DMS114 treated with DMSO at 0.1 percent for 48 hours (cell line): Measurements from ENCODE around the gene RASGRP4.
"Not testable (repeated sequence)": the region's sequence is repeated elsewhere in the genome, so short reads cannot be mapped to it uniquely, and the experiment has no call there.

Source experiments
- DNase-seq: peaks from one replicate; lab custom pipeline; 2025; ENCODE audit not compliant: unreplicated experiment; lab: John Stamatoyannopoulos, UW

Gene RASGRP4

DNA sequence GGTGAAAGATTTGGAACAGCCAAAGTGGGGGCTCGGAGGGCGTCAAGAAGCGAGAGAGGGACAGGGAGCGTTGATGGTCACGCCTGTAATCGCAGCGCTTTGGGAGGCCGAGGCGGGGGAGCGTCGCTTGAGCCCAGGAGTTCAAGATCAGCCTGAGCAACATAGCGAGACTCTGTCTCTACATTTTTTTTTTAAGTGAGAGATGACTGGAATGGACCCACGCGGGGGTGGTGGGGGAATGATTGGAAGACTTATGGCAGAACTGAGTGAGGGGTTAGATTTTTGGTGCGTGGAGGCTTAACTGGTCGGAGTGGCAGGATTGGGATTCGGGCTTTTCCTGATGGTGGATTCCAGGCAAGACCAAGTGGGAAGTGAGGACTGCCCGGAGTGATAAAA is 50.9 kb downstream of the RASGRP4 start:
- DNase-seq, result no peak

DNA sequence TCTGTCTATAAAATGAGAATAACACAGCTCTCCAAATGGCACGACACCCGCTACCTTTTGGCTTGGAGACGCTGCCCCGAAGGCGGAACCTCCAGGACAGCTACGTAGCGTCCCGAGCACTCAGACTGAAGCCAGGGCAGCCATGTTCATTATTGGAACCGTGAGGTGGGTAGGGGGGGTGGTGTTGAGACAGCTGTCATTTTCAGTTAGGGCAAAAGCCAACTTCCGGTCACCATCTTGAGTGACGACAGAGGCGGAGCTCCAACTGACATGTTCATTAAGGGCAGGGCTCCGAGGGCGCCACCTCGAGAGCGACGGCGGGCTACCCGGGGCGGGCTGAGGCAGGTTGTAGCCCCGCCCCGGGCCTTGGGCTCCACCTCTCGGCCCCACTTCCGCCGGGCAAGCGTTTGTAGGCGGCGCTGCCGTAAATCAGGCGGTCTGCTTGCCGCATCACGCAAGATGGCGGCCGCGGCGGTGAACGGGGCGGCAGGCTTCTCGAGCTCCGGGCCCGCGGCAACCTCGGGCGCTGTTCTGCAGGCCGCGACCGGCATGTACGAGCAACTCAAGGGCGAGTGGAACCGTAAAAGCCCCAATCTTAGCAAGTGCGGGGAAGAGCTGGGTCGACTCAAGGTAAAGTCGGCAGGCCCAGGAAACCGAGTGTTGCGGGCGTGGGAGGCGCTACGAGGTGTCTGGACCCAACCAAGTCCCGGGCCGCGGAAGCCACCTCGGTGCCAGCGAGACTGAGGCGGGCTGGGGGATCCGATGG is 51.5 kb downstream of the RASGRP4 start, which contains the start of gene PSMD8:
Gene PSMD8, plus strand, starts transcription at position 240 of the 766 bp plus-strand sequence. Its CDS starts 31 bp downstream, at position 271.
- DNase-seq, result peak; percentile 98

DNA sequence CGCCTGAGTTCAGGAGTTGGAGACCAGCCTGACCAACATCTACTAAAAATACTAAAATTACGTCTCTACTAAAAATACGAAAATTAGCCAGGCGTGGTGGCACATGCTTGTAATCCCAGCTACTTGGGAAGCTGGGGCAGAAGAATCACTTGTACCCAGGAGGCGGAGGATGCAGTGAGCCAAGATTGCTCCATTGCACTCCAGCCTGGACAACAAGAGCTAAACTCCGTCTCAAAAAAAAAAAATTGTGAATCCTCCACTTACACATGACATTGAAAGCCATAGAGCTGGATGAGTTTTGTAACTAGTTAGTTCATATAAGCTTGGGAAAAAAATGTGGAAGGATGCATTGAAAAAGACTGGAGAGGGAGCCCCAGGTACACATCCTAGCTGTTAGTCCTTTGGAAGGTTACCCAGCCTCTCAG is 52.1 kb downstream of the RASGRP4 start:
- no peak for DNase-seq

DNA sequence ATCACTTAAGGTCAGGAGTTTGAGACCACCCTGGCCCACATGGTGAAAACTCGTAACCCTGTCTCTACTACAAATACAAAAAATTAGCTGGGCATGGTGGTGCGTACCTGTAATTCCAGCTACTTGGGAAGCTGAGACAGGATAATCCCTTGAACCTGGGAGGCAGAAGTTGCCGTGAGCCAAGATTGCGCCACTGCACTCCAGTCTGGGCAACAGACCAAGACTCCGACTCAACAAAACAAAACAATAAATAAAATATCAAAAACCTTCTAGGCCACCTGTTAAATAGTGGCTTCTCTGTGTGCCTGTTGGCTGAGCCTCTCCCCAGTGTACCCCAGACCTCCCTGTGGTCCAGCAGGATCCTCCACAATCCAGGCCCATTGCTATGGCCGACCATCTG is 54.9 kb downstream of the RASGRP4 start:
- DNase-seq, result no peak

DNA sequence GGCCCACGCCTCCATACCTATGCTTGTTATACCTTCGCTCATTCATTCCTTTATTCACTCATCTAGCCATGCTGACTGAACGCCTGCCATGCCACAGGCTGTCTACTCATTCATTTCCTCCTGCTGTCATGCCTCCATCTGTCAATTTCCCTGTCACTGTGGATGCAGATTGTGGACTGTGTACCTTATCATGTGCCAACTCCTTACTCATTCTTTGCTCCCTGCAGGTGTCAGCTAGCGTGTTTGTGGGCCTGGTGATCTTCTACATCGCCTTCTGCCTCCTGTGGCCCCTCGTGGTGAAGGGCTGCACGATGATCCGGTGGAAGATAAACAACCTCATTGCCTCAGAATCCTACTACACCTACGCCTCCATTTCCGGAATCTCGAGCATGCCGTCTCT is 55.7 kb downstream of the RASGRP4 start:
- no peak for DNase-seq

DNA sequence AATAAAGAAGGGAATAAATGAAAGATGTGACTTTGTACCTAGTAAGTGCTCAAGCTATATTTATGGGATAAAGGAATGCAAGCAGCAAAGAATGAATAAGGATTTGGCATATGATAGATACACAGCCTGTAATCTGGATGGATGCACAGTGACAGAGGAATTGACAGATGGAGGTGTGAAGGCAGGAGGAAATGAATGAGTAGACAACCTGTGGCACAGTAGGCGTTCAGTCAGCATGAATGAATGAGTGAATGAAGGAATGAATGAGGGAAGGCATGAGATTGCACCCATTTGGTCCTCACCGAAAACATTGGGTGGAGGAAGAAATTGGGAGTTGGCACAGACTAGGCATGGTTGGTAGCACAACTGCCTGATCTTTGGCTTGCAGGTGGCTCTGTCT is 56.4 kb downstream of the RASGRP4 start:
- DNase-seq, result no peak

DNA sequence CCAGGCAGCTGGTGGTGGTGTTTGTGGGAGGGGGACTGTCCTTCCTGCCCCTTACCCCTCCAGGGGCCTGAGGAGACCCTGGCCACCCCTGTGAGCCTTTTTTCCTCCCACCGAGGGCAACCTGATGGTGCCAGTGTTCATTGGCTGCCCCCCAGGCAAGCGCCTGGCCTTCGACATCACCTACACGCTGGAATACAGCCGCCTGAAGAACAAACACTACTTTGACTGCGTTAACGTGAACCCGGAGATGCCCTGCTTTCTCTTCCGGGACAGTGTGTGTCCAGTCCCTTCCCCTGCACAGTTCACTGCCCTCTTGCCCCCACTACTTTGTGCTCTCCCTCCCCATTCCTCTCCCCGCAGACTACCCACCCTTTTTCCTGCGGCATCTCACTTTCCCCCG is 59.0 kb downstream of the RASGRP4 start:
- no peak for DNase-seq

DNA sequence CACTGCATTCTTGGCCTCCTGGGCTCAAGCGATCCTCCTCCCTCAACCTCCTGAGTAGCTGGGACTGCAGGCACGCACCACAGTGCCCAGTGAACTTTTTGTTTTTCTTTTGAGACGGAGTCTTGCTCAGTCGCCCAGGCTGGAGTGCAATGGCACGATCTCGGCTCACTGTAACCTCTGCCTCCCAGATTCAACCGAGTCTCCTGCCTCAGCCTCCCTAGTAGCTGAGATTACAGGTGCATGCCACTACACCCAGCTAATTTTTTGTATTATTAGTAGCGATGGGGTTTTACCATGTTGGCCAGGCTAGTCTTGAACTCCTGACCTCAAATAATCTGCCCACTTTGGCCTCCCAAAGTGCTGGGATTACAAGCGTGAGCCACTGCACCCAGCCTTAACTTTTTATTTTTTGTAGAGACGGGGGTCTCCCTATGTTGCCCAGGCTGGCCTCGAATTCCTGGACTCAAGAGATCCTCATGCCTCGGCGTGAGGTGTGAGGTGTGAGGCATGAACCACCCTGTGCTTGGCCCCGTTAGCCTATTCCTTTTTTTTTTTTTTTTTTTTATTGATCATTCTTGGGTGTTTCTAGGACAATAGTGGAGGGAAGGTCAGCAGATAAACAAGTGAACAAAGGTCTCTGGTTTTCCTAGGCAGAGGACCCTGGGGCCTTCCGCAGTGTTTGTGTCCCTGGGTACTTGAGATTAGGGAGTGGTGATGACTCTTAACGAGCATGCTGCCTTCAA is 62.9 kb downstream of the RASGRP4 start:
- DNase-seq, result not testable (repeated sequence)

DNA sequence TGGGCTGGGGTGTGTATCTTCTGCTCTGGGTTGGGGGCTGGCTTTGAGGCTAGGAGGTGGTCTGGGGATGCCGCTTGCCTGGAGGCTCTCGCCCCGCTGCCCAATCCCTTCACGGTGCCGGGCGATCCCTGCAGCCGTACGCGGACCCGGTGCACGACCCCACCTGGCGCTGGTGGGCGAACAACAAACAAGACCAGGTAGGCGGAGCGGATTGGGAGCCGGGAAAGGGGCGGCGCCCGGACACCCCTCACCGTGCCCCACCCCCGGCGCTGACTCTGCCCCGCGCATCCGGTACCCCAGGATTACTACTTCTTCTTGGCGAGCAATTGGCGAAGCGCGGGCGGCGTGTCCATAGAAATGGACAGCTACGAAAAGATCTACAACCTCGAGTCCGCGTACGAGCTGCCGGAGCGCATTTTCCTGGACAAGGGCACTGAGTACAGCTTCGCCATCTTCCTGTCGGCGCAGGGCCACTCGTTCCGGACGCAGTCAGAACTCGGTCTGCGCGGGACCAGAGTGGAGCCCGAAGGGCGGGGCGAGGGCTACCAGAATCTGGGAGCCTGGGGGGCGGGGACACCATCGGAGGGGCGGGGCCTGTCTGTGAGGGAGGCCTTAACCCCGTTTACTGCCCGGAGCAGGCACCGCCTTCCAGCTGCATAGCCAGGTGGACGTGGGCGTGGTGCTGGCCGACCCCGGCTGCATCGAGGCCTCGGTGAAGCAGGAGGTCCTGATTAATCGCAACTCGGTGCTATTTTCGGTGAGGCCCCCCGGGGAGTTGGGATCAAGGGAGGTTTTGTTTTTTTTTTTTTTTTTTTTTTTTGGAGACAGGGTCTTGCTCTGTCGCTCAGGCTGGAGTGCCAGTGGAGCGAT is 63.7 kb downstream of the RASGRP4 start:
- peak; percentile 85 for DNase-seq

DNA sequence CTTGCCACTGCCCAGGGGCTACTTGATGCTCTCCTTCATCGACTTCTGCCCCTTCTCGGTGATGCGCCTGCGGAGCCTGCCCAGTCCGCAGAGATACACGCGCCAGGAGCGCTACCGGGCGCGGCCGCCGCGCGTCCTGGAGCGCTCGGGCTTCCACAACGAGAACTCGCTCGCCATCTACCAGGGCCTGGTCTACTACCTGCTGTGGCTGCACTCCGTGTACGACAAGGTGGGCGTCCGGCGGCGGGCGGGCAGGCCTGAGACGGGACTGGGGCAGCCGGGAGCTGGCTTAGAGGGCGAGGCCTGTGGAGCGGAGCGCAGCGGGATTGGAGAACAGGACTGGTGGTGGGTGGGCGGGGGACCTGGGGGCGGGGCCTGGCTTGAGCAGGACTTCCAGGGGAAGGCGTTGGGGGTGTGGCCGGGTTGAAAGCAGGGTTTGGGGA is 64.4 kb downstream of the RASGRP4 start:
- DNase-seq, result peak; percentile 88

DNA sequence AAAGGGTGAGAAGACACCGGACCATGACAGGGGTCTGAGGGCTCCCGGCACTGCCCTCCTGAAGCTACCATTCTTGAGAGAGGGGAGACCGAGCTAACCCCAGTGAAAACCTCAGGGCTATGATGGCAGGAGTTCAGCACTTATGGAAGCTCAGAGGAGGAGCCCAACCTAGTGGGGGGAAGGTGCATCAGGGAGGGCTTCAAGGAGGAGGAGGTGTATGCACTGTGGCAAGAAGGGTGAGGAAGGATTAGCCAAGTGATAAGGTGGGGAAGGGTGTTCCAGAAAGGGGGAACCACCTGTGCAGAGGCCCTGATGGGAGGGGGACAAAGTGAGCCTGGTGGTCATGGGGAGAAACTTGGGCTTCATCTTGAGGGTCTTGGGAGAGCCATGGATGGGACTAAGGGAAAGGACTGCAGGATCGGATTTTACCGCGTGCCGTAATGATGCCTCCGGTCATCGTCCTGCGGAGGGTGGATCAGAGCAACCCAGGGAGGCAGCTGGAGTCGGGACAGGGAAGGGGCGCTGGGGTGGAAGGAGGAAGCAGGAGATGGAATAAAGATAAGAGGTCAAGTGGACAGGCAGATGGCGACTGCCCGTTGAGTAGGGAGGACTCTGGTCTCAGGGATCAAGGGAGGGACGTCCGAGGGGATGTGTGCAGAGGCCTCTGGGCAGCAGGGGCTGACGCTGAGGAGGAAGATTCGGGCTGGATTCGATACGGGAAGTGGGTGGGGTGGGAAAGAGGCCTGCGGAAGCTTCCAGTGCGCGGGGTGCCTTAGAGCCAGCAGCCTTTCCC is 65.0 kb downstream of the RASGRP4 start:
- no peak for DNase-seq

DNA sequence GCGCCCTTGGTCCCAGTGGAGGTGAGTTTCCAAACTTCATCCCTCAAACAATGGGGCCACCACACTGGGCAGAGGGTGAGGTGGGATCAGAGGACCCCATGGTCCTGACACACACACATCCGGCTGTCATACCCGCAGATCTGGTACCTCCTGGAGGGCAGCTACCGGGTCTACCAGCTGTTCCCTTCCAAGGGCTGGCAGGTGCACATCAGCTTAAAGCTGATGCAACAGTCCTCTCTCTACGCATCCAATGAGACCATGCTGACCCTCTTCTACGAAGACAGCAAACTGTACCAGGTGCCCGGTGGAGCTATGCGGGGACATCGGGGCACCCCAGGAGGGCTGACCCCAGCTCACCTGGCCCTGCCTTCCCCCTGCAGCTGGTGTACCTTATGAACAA is 65.7 kb downstream of the RASGRP4 start:
- DNase-seq, result no peak

DNA sequence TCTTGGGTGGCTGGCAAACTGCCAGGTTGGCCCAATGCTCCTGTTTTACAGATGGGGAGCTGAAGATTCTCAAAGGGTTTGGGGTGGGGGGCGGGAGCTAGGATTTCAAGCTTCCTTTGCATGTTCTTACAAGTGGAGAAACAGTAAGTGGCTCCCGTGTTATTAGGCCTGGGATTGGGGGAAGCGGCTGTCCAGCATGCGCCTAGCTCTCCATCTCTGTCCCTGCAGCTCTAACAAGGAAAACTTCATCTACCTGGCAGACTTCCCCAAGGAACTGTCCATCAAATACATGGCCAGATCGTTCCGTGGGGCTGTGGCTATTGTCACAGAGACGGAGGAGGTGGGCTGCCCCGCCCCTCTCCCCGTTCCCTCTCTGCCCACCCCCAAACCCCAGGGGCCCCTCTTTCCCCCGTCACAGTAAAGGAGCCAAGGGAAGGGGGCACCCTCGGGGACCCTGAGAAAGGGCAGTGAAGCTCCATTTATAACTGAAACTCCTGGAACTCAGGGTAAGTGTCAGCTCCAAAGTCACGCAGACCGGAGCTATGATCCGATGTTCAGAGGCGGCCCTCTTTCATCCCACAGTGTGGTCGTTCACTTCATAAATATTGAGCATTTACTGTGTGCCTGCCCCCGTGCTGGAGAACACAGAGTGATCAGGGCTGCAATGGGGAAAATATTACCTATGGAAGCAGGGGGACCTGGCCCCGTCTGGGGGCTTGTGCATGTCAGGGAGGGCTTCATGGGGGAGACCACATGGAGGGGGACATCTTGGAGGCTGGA is 66.6 kb downstream of the RASGRP4 start:
- no peak for DNase-seq
